ENCODE results near the gene MBD5.

GRCh38 chr2:148302526-148302925 is 281.6 kb downstream of the MBD5 start:
- TF ChIP-seq POLR2A (IDR thresholded peaks at IDR 0.05) (no peak), CTCF (IDR thresholded peaks at IDR 0.05) (no peak)
